Mucosa of stomach (tissue), 1 donor: Measurements from ENCODE around the gene MEIS2.
A peak's percentile ranks its signal among the peaks of the same experiment; 100 is the strongest.

Experiments
- H3K27me3 ChIP-seq: one replicate; pipeline ENCODE4 v1.7.0; 2013; ENCODE audit warnings: mild to moderate bottlenecking, low read length; ENCODE audit not compliant: control insufficient read depth, insufficient read depth
- H3K36me3 ChIP-seq: one replicate; pipeline ENCODE4 v1.7.0; 2013; ENCODE audit warnings: low read length; ENCODE audit not compliant: control insufficient read depth, insufficient read depth
- H3K4me1 ChIP-seq: one replicate; pipeline ENCODE4 v1.7.0; 2013; ENCODE audit warnings: mild to moderate bottlenecking, low read length; ENCODE audit not compliant: control insufficient read depth, insufficient read depth
- H3K4me3 ChIP-seq: one replicate; pipeline ENCODE4 v1.7.0; 2013; ENCODE audit warnings: low read length
- H3K9ac ChIP-seq: one replicate; pipeline ENCODE4 v1.7.0; 2013; ENCODE audit warnings: mild to moderate bottlenecking, low read length, moderate library complexity
- H3K9me3 ChIP-seq: one replicate; pipeline ENCODE4 v1.7.0; 2013; ENCODE audit warnings: mild to moderate bottlenecking, low read length, moderate library complexity; ENCODE audit not compliant: control insufficient read depth
- donor health status: Pancreatic carcinoma.

Gene MEIS2

GRCh38 chr15:37094915-37095711, 5.2 kb downstream of the MEIS2 start:
- Histone ChIP-seq H3K4me3 (peak overlapping the region; percentile 67), H3K27me3 (no peaks in the 10 kb centered on the region), H3K36me3 (no peaks in the 10 kb centered on the region), H3K9me3 (no peaks in the 10 kb centered on the region), H3K9ac (peak overlapping the region; percentile 77), H3K4me1 (peaks cover 28% of the 10 kb centered on the region)

GRCh38 chr15:37094333-37094914, 5.9 kb downstream of the MEIS2 start:
- no peak overlapping the region for H3K4me3 ChIP-seq
- peaks cover 28% of the 10 kb centered on the region for H3K4me1 ChIP-seq
- no peaks in the 10 kb centered on the region for H3K27me3 ChIP-seq
- H3K9me3 ChIP-seq = no peaks in the 10 kb centered on the region
- peak overlapping the region; percentile 40 for H3K9ac ChIP-seq
- no peaks in the 10 kb centered on the region for H3K36me3 ChIP-seq

GRCh38 chr15:37093480-37094332, 6.6 kb downstream of the MEIS2 start:
- H3K27me3 ChIP-seq = no peaks in the 10 kb centered on the region
- H3K9ac ChIP-seq = peak overlapping the region; percentile 40
- no peaks in the 10 kb centered on the region for H3K9me3 ChIP-seq
- no peak overlapping the region for H3K4me3 ChIP-seq
- no peaks in the 10 kb centered on the region for H3K36me3 ChIP-seq
- peaks cover 28% of the 10 kb centered on the region for H3K4me1 ChIP-seq

- Histone ChIP-seq H3K9me3 (no peaks in the 10 kb centered on the region), H3K36me3 (peaks cover under 1% of the 10 kb centered on the region), H3K4me3 (no peak overlapping the region), H3K4me1 (peaks cover 32% of the 10 kb centered on the region), H3K27me3 (no peaks in the 10 kb centered on the region), H3K9ac (peak overlapping the region; percentile 16)
Measured at GRCh38 chr15:37090543-37091175, 9.7 kb downstream of the MEIS2 start.

GRCh38 chr15:37088436-37088835, 11.9 kb downstream of the MEIS2 start:
- Histone ChIP-seq H3K9ac (no peak overlapping the region), H3K9me3 (no peaks in the 10 kb centered on the region), H3K4me3 (no peak overlapping the region), H3K4me1 (peaks cover 30% of the 10 kb centered on the region), H3K27me3 (no peaks in the 10 kb centered on the region), H3K36me3 (peaks cover 7% of the 10 kb centered on the region)

- H3K4me1 ChIP-seq = peaks cover 24% of the 10 kb centered on the region
- no peaks in the 10 kb centered on the region for H3K9me3 ChIP-seq
- H3K4me3 ChIP-seq = no peak overlapping the region
- H3K36me3 ChIP-seq = peaks cover 7% of the 10 kb centered on the region
- no peaks in the 10 kb centered on the region for H3K27me3 ChIP-seq
- no peak overlapping the region for H3K9ac ChIP-seq
Measured at GRCh38 chr15:37087131-37087588, 13.2 kb downstream of the MEIS2 start.

- Histone ChIP-seq H3K9ac (no peak overlapping the region), H3K4me3 (no peak overlapping the region), H3K4me1 (peaks cover 24% of the 10 kb centered on the region), H3K36me3 (peaks cover 7% of the 10 kb centered on the region), H3K9me3 (no peaks in the 10 kb centered on the region), H3K27me3 (no peaks in the 10 kb centered on the region)
Measured at GRCh38 chr15:37086521-37086920, 13.8 kb downstream of the MEIS2 start.

- Histone ChIP-seq H3K4me3 (no peak overlapping the region), H3K4me1 (peaks cover 22% of the 10 kb centered on the region), H3K9ac (no peak overlapping the region), H3K9me3 (no peaks in the 10 kb centered on the region), H3K36me3 (peaks cover 7% of the 10 kb centered on the region), H3K27me3 (no peaks in the 10 kb centered on the region)
Measured at GRCh38 chr15:37086120-37086519, 14.2 kb downstream of the MEIS2 start.

- Histone ChIP-seq H3K9ac (no peak overlapping the region), H3K4me3 (no peak overlapping the region), H3K36me3 (peaks cover 7% of the 10 kb centered on the region), H3K27me3 (no peaks in the 10 kb centered on the region), H3K4me1 (peaks cover 19% of the 10 kb centered on the region), H3K9me3 (no peaks in the 10 kb centered on the region)
Measured at GRCh38 chr15:37084602-37085001, 15.7 kb downstream of the MEIS2 start.

GRCh38 chr15:37083610-37084009, 16.7 kb downstream of the MEIS2 start:
- no peaks in the 10 kb centered on the region for H3K9me3 ChIP-seq
- H3K4me1 ChIP-seq = peaks cover 19% of the 10 kb centered on the region
- no peaks in the 10 kb centered on the region for H3K27me3 ChIP-seq
- H3K4me3 ChIP-seq = no peak overlapping the region
- H3K36me3 ChIP-seq = peaks cover 7% of the 10 kb centered on the region
- no peak overlapping the region for H3K9ac ChIP-seq

GRCh38 chr15:37081983-37082382, 18.4 kb downstream of the MEIS2 start:
- no peak overlapping the region for H3K4me3 ChIP-seq
- peaks cover 7% of the 10 kb centered on the region for H3K36me3 ChIP-seq
- no peak overlapping the region for H3K9ac ChIP-seq
- no peaks in the 10 kb centered on the region for H3K9me3 ChIP-seq
- no peaks in the 10 kb centered on the region for H3K27me3 ChIP-seq
- H3K4me1 ChIP-seq = peaks cover 19% of the 10 kb centered on the region
